ENCODE data around the gene HAPLN2.
A peak's percentile ranks its signal among the peaks of the same experiment; 100 is the strongest.

HAPLN2 gene

GRCh38 chr1:156571261-156571852 is 47.9 kb upstream of the HAPLN2 start:
- Histone ChIP-seq H3K27ac (ENCODE audit: extremely low read depth, low read depth, low read length) (peak overlapping the region; percentile 35), H3K36me3 (ENCODE audit: control insufficient read depth in 2 of 2, insufficient read depth in 1 of 2, low read length in 2 of 2) (peaks cover 23 to 31% of the 10 kb centered on the region in 2 experiments), H3K4me3 (ENCODE audit: low read depth, low read length) (peak overlapping the region; percentile 98), H3K4me1 (ENCODE audit: control insufficient read depth, insufficient read depth, low read length) (no peaks in the 10 kb centered on the region; the same call in 1 of the 2 replicates), H3K9me3 (ENCODE audit: control insufficient read depth, insufficient read depth, low read depth, low read length) (no peaks in the 10 kb centered on the region)
- CTCF ChIA-PET: interaction anchor here (0.5 to 1.8 kb wide), 8 partner anchors 8 to 252 kb away, joined by 3 to 9 read pairs (median 4); no protein-coding TSS in a partner anchor
- POLR2A ChIA-PET: interaction anchor here (0.9 to 1.7 kb wide), 2 partner anchors 8 to 21 kb away, joined by 3 to 9 read pairs; partner anchors contain the start of genes NAXE and TTC24
- no peak for TF ChIP-seq ZBTB6 (tag by site-specific recombination; IDR thresholded peaks at IDR 0.05)
- peak; percentile 57; the same call in 1 of the 2 replicates for TF ChIP-seq ZEB2 (tag by site-specific recombination; IDR thresholded peaks at IDR 0.05)
- no peak for TF ChIP-seq ZNF248 (tag by site-specific recombination; IDR thresholded peaks at IDR 0.05)
- TF ChIP-seq ZBTB1 (tag by site-specific recombination; IDR thresholded peaks at IDR 0.05): no peak
- TF ChIP-seq ZBTB8A (tag by site-specific recombination; IDR thresholded peaks at IDR 0.05): no peak
- no peak for TF ChIP-seq MYNN (tag by site-specific recombination; IDR thresholded peaks at IDR 0.05; ENCODE audit: borderline replicate concordance)
- TF ChIP-seq ZNF398 (tag by site-specific recombination; IDR thresholded peaks at IDR 0.05): no peak
- no peak for TF ChIP-seq ZFP41 (tag by site-specific recombination; IDR thresholded peaks at IDR 0.05; ENCODE audit: borderline replicate concordance)
- TF ChIP-seq PRDM10 (tag by site-specific recombination; IDR thresholded peaks at IDR 0.05): peak; percentile 75
- TF ChIP-seq ZSCAN23 (tag by site-specific recombination; IDR thresholded peaks at IDR 0.05): no peak
- TF ChIP-seq ZNF140 (tag by site-specific recombination; IDR thresholded peaks at IDR 0.05): no peak
- no peak for TF ChIP-seq ZNF202 (tag by site-specific recombination; IDR thresholded peaks at IDR 0.05; ENCODE audit: borderline replicate concordance)
- TF ChIP-seq ZNF311 (tag by site-specific recombination; IDR thresholded peaks at IDR 0.05; ENCODE audit: borderline replicate concordance): no peak
- no peak for TF ChIP-seq ZSCAN30 (tag by site-specific recombination; IDR thresholded peaks at IDR 0.05)
- no peak for TF ChIP-seq TCF7L2 (IDR thresholded peaks at IDR 0.05; ENCODE audit: borderline replicate concordance, low read depth, low read length)
- TF ChIP-seq ZNF639 (tag by site-specific recombination; IDR thresholded peaks at IDR 0.05): no peak
- TF ChIP-seq KLF16 (tag by site-specific recombination; IDR thresholded peaks at IDR 0.05): no peak; the same call in 1 of the 2 replicates
- no peak for TF ChIP-seq SALL2 (tag by site-specific recombination; IDR thresholded peaks at IDR 0.05; ENCODE audit: borderline replicate concordance)
- peak; percentile 55 for TF ChIP-seq PRDM6 (tag by site-specific recombination; IDR thresholded peaks at IDR 0.05)
- 0 out of 2 replicates have a peak, but pooled peaks have one; percentile 4 for TF ChIP-seq PRDM1 (tag by site-specific recombination; IDR thresholded peaks at IDR 0.05)
- no peak for TF ChIP-seq TSHZ1 (tag by site-specific recombination; IDR thresholded peaks at IDR 0.05; ENCODE audit: borderline replicate concordance)
- TF ChIP-seq ZNF629 (tag by site-specific recombination; IDR thresholded peaks at IDR 0.05): peak; percentile 74
